Measurements from ENCODE around the gene CUEDC1. TPM values are rescaled to one million over a fixed set of nuclear protein-coding genes. Genes with fewer than 3 reads are reported as not detected.

The CUEDC1 gene
- total RNA-seq, 4 donors from 2014 or later: 30.3 to 72.2 (median 51.2) TPM

GRCh38 chr17:57915985-57916757 is 39.0 kb downstream of the CUEDC1 start:
- TF ChIP-seq EP300 (IDR thresholded peaks at IDR 0.05) (no peak), CTCF (IDR thresholded peaks at IDR 0.05) (no peak), POLR2A (IDR thresholded peaks at IDR 0.05; ENCODE audit: low read depth) (no peak), POLR2AphosphoS5 (IDR thresholded peaks at IDR 0.05) (peak in 1 of 2 donors; percentile 13)
- H3K4me3 ChIP-seq: peak overlapping the region in 1 of 4 donors; percentile 2
- no peaks in the 10 kb centered on the region for H3K36me3 ChIP-seq
- 41% methylated on average over 18 of the region's 19 CpGs for WGBS
- H3K27ac ChIP-seq (replicated peaks in 1 of 4): peak overlapping the region; percentile 98 to 100 (median 100)
- H3K4me1 ChIP-seq: peaks cover 77 to 100% (median 100%) of the 10 kb centered on the region in 4 donors
- no peak for DNase-seq (ENCODE audit: extremely low spot score)
- H3K9me3 ChIP-seq: no peaks in the 10 kb centered on the region
- H3K27me3 ChIP-seq: no peaks in the 10 kb centered on the region
- intact Hi-C loops (cut with DNase I): no loop called here

GRCh38 chr17:57915544-57915943 is 39.7 kb downstream of the CUEDC1 start:
- no peak for DNase-seq (ENCODE audit: extremely low spot score)
- Histone ChIP-seq H3K27me3 (no peaks in the 10 kb centered on the region), H3K27ac (replicated peaks in 1 of 4) (peak overlapping the region; percentile 98 to 100 (median 100)), H3K4me3 (no peak overlapping the region), H3K36me3 (no peaks in the 10 kb centered on the region), H3K4me1 (peaks cover 72 to 100% (median 100%) of the 10 kb centered on the region in 4 donors), H3K9me3 (no peaks in the 10 kb centered on the region)
- 27% methylated on average over 8 of the region's 9 CpGs for WGBS
- intact Hi-C loops (cut with DNase I): no loop called here
- TF ChIP-seq EP300 (IDR thresholded peaks at IDR 0.05) (no peak), POLR2A (IDR thresholded peaks at IDR 0.05; ENCODE audit: low read depth) (no peak), CTCF (IDR thresholded peaks at IDR 0.05) (no peak), POLR2AphosphoS5 (IDR thresholded peaks at IDR 0.05) (no peak)

- Histone ChIP-seq H3K27me3 (no peaks in the 10 kb centered on the region), H3K4me1 (peaks cover 72 to 100% (median 97%) of the 10 kb centered on the region in 4 donors), H3K36me3 (no peaks in the 10 kb centered on the region), H3K27ac (replicated peaks in 1 of 4) (peak overlapping the region; percentile 98 to 100 (median 100)), H3K9me3 (no peaks in the 10 kb centered on the region), H3K4me3 (no peak overlapping the region)
- TF ChIP-seq POLR2A (IDR thresholded peaks at IDR 0.05; ENCODE audit: low read depth): no peak
- no peak for TF ChIP-seq EP300 (IDR thresholded peaks at IDR 0.05)
- no peak for TF ChIP-seq CTCF (IDR thresholded peaks at IDR 0.05)
- no peak for TF ChIP-seq POLR2AphosphoS5 (IDR thresholded peaks at IDR 0.05)
- DNase-seq (ENCODE audit: extremely low spot score): no peak
- 63% methylated on average over 5 of the region's 5 CpGs for WGBS
- intact Hi-C loops (cut with DNase I): no loop called here
Measured at GRCh38 chr17:57914273-57915142, 40.7 kb downstream of the CUEDC1 start.

DNA sequence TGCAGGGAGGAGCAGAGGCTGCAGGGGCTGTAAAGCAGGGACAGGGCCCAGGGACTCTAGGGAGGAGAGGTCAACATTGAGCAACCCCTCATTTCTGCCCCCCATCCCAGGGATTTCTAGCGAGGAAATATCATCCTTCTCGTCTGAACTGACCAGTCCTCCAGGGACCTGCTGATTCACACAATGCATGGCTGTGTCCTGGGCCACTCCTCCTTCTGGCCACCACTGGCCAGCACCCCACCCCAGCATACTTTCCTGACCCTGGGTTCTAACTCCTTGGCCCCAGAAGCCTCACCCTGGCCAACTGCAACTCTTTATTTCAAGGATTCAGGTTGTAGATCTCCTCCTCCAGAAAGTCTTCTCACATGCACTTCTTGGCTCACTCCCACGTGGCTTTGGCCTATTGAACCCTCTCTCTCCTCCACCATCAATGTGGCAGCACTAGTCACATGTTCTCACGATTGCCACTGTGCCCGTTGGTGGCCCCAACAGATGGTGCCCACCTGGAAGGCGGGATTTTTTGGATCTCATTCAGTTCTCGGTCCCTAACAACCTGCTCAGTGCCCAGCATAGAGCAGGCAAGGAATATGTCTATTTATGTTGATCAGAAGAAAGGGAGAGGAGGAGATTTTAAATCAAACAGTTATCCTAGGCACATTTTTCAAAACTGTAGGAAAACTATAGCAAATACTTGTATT is 41.5 kb downstream of the CUEDC1 start:
- Histone ChIP-seq H3K27me3 (no peaks in the 10 kb centered on the region), H3K36me3 (no peaks in the 10 kb centered on the region), H3K9me3 (no peaks in the 10 kb centered on the region), H3K4me3 (no peak overlapping the region), H3K4me1 (peaks cover 72 to 99% (median 94%) of the 10 kb centered on the region in 4 donors), H3K27ac (replicated peaks in 1 of 4) (peak overlapping the region; percentile 98 to 100 (median 100))
- no peak for DNase-seq (ENCODE audit: extremely low spot score)
- intact Hi-C loops (cut with DNase I): no loop called here
- TF ChIP-seq POLR2AphosphoS5 (IDR thresholded peaks at IDR 0.05) (no peak), CTCF (IDR thresholded peaks at IDR 0.05) (no peak), EP300 (IDR thresholded peaks at IDR 0.05) (no peak), POLR2A (IDR thresholded peaks at IDR 0.05; ENCODE audit: low read depth) (no peak)
- 63% methylated on average over 7 of the region's 7 CpGs for WGBS
